ENCODE data around the gene GDI2.

The GDI2 gene

DNA sequence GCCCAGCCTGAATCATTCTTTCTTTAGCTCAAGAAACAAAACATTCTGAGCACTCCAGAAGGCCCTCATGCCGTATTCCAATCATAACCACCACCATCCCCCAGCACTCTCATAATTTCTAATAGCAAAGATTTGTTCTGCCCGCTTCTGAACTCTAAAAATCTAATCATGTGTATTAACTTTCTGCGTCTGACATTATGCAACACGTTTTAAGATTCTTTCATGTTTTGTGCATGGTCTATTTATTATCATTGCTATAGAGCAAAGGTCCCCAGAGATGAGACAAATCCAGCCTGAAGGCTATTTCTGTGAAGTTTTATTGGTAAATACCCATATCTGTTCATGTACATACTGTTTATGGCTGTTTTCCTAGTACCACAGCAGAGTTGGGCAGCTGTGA, 8.8 kb downstream of the GDI2 start:
- H3K4me2 ChIP-seq (ENCODE audit: low read length) = no peak overlapping the region
- no peaks in the 10 kb centered on the region for H3F3A ChIP-seq (ENCODE audit: insufficient read depth, low read length)
- H3K9me3 ChIP-seq (ENCODE audit: low read length) = no peaks in the 10 kb centered on the region
- H3K36me3 ChIP-seq (ENCODE audit: insufficient read depth, low read length) = peaks cover 71% of the 10 kb centered on the region
- no peaks in the 10 kb centered on the region for H3K9me2 ChIP-seq (ENCODE audit: low read depth, low read length)
- H3K27ac ChIP-seq (ENCODE audit: low read depth, low read length, poor library complexity, severe bottlenecking) = no peak overlapping the region
- no peak overlapping the region for H3K9ac ChIP-seq (ENCODE audit: low read length)
- H3K27me3 ChIP-seq (ENCODE audit: insufficient read depth, low read length) = no peaks in the 10 kb centered on the region
- peaks cover 3% of the 10 kb centered on the region for H4K20me1 ChIP-seq (ENCODE audit: insufficient read depth, low read length)
- H3K79me2 ChIP-seq (ENCODE audit: insufficient read depth, low read length) = peaks cover 92% of the 10 kb centered on the region
- no peak overlapping the region for H2AFZ ChIP-seq (ENCODE audit: low read length)
- TF ChIP-seq EZH2 (IDR thresholded peaks at IDR 0.05; ENCODE audit: borderline replicate concordance, low read length) = no peak
- TF ChIP-seq, protein P1, sequence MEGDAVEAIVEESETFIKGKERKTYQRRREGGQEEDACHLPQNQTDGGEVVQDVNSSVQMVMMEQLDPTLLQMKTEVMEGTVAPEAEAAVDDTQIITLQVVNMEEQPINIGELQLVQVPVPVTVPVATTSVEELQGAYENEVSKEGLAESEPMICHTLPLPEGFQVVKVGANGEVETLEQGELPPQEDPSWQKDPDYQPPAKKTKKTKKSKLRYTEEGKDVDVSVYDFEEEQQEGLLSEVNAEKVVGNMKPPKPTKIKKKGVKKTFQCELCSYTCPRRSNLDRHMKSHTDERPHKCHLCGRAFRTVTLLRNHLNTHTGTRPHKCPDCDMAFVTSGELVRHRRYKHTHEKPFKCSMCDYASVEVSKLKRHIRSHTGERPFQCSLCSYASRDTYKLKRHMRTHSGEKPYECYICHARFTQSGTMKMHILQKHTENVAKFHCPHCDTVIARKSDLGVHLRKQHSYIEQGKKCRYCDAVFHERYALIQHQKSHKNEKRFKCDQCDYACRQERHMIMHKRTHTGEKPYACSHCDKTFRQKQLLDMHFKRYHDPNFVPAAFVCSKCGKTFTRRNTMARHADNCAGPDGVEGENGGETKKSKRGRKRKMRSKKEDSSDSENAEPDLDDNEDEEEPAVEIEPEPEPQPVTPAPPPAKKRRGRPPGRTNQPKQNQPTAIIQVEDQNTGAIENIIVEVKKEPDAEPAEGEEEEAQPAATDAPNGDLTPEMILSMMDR (IDR thresholded peaks at IDR 0.05; ENCODE audit: low read length) = no peak
- H3K4me1 ChIP-seq (ENCODE audit: insufficient read depth, low read length, severe bottlenecking) = peaks cover 42% of the 10 kb centered on the region
- no peak overlapping the region for H3K4me3 ChIP-seq (ENCODE audit: low read depth, low read length, poor library complexity, severe bottlenecking)

GRCh38 chr10:5800782-5801181, 12.5 kb downstream of the GDI2 start:
- Histone ChIP-seq H3K36me3 (ENCODE audit: insufficient read depth, low read length) (peaks cover 90% of the 10 kb centered on the region), H3F3A (ENCODE audit: insufficient read depth, low read length) (peaks cover 3% of the 10 kb centered on the region; the same call in 1 of the 2 replicates), H3K9me2 (ENCODE audit: low read depth, low read length) (no peaks in the 10 kb centered on the region), H2AFZ (ENCODE audit: low read length) (no peak overlapping the region), H3K4me2 (ENCODE audit: low read length) (no peak overlapping the region), H3K4me1 (ENCODE audit: insufficient read depth, low read length, severe bottlenecking) (peaks cover 6% of the 10 kb centered on the region), H4K20me1 (ENCODE audit: insufficient read depth, low read length) (peaks cover 3% of the 10 kb centered on the region; the same call in 1 of the 2 replicates), H3K4me3 (ENCODE audit: low read depth, low read length, poor library complexity, severe bottlenecking) (no peak overlapping the region), H3K27ac (ENCODE audit: low read depth, low read length, poor library complexity, severe bottlenecking) (no peak overlapping the region), H3K27me3 (ENCODE audit: insufficient read depth, low read length) (no peaks in the 10 kb centered on the region), H3K9ac (ENCODE audit: low read length) (no peak overlapping the region), H3K79me2 (ENCODE audit: insufficient read depth, low read length) (peaks cover 60% of the 10 kb centered on the region), H3K9me3 (ENCODE audit: low read length) (no peaks in the 10 kb centered on the region)
- no peak for TF ChIP-seq EZH2 (IDR thresholded peaks at IDR 0.05; ENCODE audit: borderline replicate concordance, low read length)
- TF ChIP-seq, protein P1 (IDR thresholded peaks at IDR 0.05; ENCODE audit: low read length) = no peak

DNA sequence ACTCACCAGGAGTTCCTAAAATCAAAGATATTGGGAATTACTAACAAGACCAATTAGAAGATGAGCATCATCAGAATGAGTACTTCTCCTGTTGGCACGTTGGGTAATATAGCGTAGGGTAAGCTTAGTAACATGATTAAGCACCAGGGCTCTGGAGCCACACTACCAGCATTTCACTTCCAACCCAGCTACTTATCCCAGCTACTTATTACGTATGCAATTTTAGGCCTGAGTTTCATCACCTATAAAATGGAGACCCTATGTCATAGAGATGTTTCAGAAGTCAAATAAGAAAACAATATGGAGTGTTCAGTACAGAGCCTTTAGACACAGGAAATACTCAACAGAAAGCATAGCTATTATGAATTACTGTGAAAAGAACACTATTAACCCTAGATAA, 19.0 kb downstream of the GDI2 start:
- no peak overlapping the region for H3K27ac ChIP-seq (ENCODE audit: low read depth, low read length, poor library complexity, severe bottlenecking)
- H3K36me3 ChIP-seq (ENCODE audit: insufficient read depth, low read length) = peaks cover 92% of the 10 kb centered on the region
- TF ChIP-seq, protein P1 (IDR thresholded peaks at IDR 0.05; ENCODE audit: low read length) = no peak

More for the DNA sequence above, 19.0 kb downstream of the GDI2 start:
- H3K4me3 ChIP-seq (ENCODE audit: low read depth, low read length, poor library complexity, severe bottlenecking) = no peak overlapping the region
- no peak overlapping the region for H3K9ac ChIP-seq (ENCODE audit: low read length)
- peaks cover 4% of the 10 kb centered on the region; the same call in 1 of the 2 replicates for H3K79me2 ChIP-seq (ENCODE audit: insufficient read depth, low read length)
- no peaks in the 10 kb centered on the region for H4K20me1 ChIP-seq (ENCODE audit: insufficient read depth, low read length)
- H3K9me3 ChIP-seq (ENCODE audit: low read length) = no peaks in the 10 kb centered on the region
- no peaks in the 10 kb centered on the region for H3K4me1 ChIP-seq (ENCODE audit: insufficient read depth, low read length, severe bottlenecking)
- no peaks in the 10 kb centered on the region for H3K9me2 ChIP-seq (ENCODE audit: low read depth, low read length)
- no peak overlapping the region for H3K4me2 ChIP-seq (ENCODE audit: low read length)
- no peaks in the 10 kb centered on the region for H3K27me3 ChIP-seq (ENCODE audit: insufficient read depth, low read length)
- no peak overlapping the region for H2AFZ ChIP-seq (ENCODE audit: low read length)
- H3F3A ChIP-seq (ENCODE audit: insufficient read depth, low read length) = peaks cover 3% of the 10 kb centered on the region; the same call in 1 of the 2 replicates
